ENCODE data around the gene SESN1.
A peak's percentile ranks its signal among the peaks of the same experiment; 100 is the strongest.

- TF ChIP-seq PKNOX1 (IDR thresholded peaks at IDR 0.05) = peak; percentile 75
- no peak for TF ChIP-seq SP1 (IDR thresholded peaks at IDR 0.05)
- no peak for TF ChIP-seq BHLHE40 (IDR thresholded peaks at IDR 0.05; ENCODE audit: borderline replicate concordance)
- no peak for TF ChIP-seq FOXA1 (IDR thresholded peaks at IDR 0.05)
- no peak for TF ChIP-seq ARNT (IDR thresholded peaks at IDR 0.05)
- TF ChIP-seq SUZ12 (IDR thresholded peaks at IDR 0.05) = no peak
- no peak for TF ChIP-seq CTBP1 (IDR thresholded peaks at IDR 0.05; ENCODE audit: borderline replicate concordance)
- no peak for TF ChIP-seq TARDBP (IDR thresholded peaks at IDR 0.05)
- no peak for TF ChIP-seq HDGF (IDR thresholded peaks at IDR 0.05; ENCODE audit: borderline replicate concordance)
- TF ChIP-seq ZNF384 (IDR thresholded peaks at IDR 0.05) = no peak
- TF ChIP-seq FOXK2 (IDR thresholded peaks at IDR 0.05) = no peak
Measured at GRCh38 chr6:109121411-109121810, 26.8 kb upstream of the SESN1 start.

All from HEK293T (cell line).